Neural crest cell (in vitro differentiated cells): Measurements from ENCODE around the gene PTPRU. TPM values are rescaled to one million over a fixed set of nuclear protein-coding genes. Genes with fewer than 3 reads are reported as not detected.

Source experiments
- DNase-seq: peaks from one replicate; pipeline ENCODE4 v3.0.0; 2021; ENCODE audit warnings: low read depth, mixed read lengths, low spot score
- H3K27ac Mint-ChIP-seq: one replicate; pipeline ENCODE4 v1.8.0; 2021; ENCODE audit warnings: mild to moderate bottlenecking, mixed read lengths; ENCODE audit not compliant: unreplicated experiment
- H3K27me3 Mint-ChIP-seq: 2 replicates; pipeline ENCODE4 v1.8.0; 2021; ENCODE audit warnings: low read depth, mild to moderate bottlenecking, mixed read lengths
- H3K36me3 Mint-ChIP-seq: 2 replicates; pipeline ENCODE4 v1.8.0; 2021; ENCODE audit warnings: low read depth, mild to moderate bottlenecking, mixed read lengths
- H3K4me1 Mint-ChIP-seq: 2 replicates; pipeline ENCODE4 v1.8.0; 2021; ENCODE audit warnings: mixed read lengths
- H3K4me3 Mint-ChIP-seq: one replicate; pipeline ENCODE4 v1.8.0; 2021; ENCODE audit warnings: mild to moderate bottlenecking, mixed read lengths
- H3K9me3 Mint-ChIP-seq: 2 replicates; pipeline ENCODE4 v1.8.0; 2021; ENCODE audit warnings: mixed read lengths
- total RNA-seq: library from RNA; stranded (reverse); gene quantifications from 2 replicates; pipeline ENCODE4 v1.2.1, GENCODE V29; 2021
- TF ChIP-seq, protein P1 (sequence below): fragments of 200-600 bp; sonication (generic); conservative IDR thresholded peaks from 2 replicates; pipeline ENCODE4 v1.5.0; 2021; ENCODE audit warnings: antibody characterized with exemption, mild to moderate bottlenecking

The PTPRU gene
- total RNA-seq, 1 donor from 2014 or later, result 5.1 TPM

GRCh38 chr1:29289493-29289892 is 53.2 kb downstream of the PTPRU start:
- no peak for DNase-seq
- H3K27me3 Mint-ChIP-seq, result no peaks in the 10 kb centered on the region
- no peaks in the 10 kb centered on the region for H3K36me3 Mint-ChIP-seq
- TF ChIP-seq, protein P1, sequence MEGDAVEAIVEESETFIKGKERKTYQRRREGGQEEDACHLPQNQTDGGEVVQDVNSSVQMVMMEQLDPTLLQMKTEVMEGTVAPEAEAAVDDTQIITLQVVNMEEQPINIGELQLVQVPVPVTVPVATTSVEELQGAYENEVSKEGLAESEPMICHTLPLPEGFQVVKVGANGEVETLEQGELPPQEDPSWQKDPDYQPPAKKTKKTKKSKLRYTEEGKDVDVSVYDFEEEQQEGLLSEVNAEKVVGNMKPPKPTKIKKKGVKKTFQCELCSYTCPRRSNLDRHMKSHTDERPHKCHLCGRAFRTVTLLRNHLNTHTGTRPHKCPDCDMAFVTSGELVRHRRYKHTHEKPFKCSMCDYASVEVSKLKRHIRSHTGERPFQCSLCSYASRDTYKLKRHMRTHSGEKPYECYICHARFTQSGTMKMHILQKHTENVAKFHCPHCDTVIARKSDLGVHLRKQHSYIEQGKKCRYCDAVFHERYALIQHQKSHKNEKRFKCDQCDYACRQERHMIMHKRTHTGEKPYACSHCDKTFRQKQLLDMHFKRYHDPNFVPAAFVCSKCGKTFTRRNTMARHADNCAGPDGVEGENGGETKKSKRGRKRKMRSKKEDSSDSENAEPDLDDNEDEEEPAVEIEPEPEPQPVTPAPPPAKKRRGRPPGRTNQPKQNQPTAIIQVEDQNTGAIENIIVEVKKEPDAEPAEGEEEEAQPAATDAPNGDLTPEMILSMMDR, result no peak
- no peaks in the 10 kb centered on the region for H3K9me3 Mint-ChIP-seq
- no peaks in the 10 kb centered on the region for H3K4me1 Mint-ChIP-seq
- H3K27ac Mint-ChIP-seq, result no peak overlapping the region
- no peak overlapping the region for H3K4me3 Mint-ChIP-seq

DNA sequence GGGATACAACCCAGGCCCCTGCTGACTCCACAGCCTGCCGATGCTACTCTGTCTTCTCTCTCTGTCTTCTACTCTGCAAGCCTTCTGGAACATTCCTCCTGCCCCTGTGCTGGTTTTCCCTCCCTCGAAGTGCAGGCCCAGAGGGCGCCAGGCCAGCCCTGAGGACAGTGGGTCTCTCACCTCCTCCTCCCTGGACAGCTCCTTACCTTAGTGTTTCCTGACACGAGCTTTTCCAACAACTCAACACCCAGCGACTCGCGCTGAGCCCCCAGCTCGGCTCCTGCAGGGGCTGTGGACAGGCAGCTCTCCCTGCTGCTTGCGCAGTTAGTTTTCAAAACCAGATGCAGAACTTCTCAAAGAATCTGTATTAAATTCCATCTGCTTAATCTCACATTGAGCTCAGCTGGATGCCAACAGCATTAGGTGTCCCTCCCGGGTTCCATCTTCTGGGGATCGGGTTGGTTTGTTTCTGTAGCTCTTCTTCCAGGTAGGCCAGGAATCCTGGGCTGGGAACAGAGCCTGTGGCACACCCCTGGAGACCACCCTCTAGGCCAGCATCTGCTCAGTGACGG is 54.2 kb downstream of the PTPRU start:
- no peak overlapping the region for H3K4me3 Mint-ChIP-seq
- DNase-seq, result no peak

GRCh38 chr1:29291756-29292155 is 55.4 kb downstream of the PTPRU start:
- no peak for DNase-seq
- H3K27me3 Mint-ChIP-seq, result no peaks in the 10 kb centered on the region
- H3K36me3 Mint-ChIP-seq, result no peaks in the 10 kb centered on the region
- TF ChIP-seq, protein P1, result no peak
- no peak overlapping the region for H3K4me3 Mint-ChIP-seq
- no peaks in the 10 kb centered on the region for H3K4me1 Mint-ChIP-seq
- no peak overlapping the region for H3K27ac Mint-ChIP-seq
- H3K9me3 Mint-ChIP-seq, result no peaks in the 10 kb centered on the region

More for the DNA sequence above, 54.2 kb downstream of the PTPRU start:
- Mint-ChIP-seq H3K9me3 (no peaks in the 10 kb centered on the region), H3K27ac (peak overlapping the region; percentile 70), H3K4me1 (no peaks in the 10 kb centered on the region), H3K36me3 (no peaks in the 10 kb centered on the region), H3K27me3 (no peaks in the 10 kb centered on the region)
- TF ChIP-seq, protein P1, result no peak

- H3K4me1 Mint-ChIP-seq, result no peaks in the 10 kb centered on the region
- H3K36me3 Mint-ChIP-seq, result no peaks in the 10 kb centered on the region
- H3K4me3 Mint-ChIP-seq, result no peak overlapping the region
- DNase-seq, result no peak
- H3K27me3 Mint-ChIP-seq, result no peaks in the 10 kb centered on the region
- H3K27ac Mint-ChIP-seq, result no peak overlapping the region
- TF ChIP-seq, protein P1, result no peak
- no peaks in the 10 kb centered on the region for H3K9me3 Mint-ChIP-seq
Observed at GRCh38 chr1:29292344-29292743, 56.0 kb downstream of the PTPRU start.

- Mint-ChIP-seq H3K4me1 (no peaks in the 10 kb centered on the region), H3K27ac (no peak overlapping the region), H3K27me3 (no peaks in the 10 kb centered on the region), H3K36me3 (no peaks in the 10 kb centered on the region), H3K4me3 (no peak overlapping the region), H3K9me3 (no peaks in the 10 kb centered on the region)
- DNase-seq, result no peak
- TF ChIP-seq, protein P1, result no peak
Observed at GRCh38 chr1:29297450-29297849, 61.1 kb downstream of the PTPRU start.
